AG09319 (cell line): Measurements from ENCODE around the gene CAST.

Experiments used
- DNase-seq: peaks from one replicate; pipeline ENCODE4 v3.0.0-alpha.2; 2010; ENCODE audit warnings: low read depth; ENCODE audit errors: extremely low read depth
- TF ChIP-seq, protein P1 (sequence below): IDR thresholded peaks from 2 replicates; pipeline ENCODE4 v1.5.1; 2011; ENCODE audit warnings: low read depth, mild to moderate bottlenecking, inconsistent platforms, low read length, moderate library complexity

Gene CAST

DNA sequence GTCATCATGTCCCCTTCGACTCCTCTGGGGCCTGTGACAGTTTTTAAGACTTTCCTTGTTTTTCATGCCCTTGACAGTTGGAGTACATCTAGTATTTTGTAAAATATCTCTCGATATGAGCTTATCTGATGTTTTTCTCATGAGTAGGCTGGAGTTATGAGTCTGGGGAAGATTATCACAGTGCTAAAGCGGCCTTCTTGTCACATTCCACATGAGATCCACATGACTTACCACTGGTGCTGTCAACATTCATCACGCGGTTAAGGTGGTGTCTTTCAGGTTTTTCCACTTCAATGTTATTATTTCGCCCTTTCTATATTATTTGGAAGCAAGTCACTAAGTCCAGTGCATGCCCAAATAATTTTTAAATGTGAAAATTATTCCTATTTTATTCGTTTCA lies 17.1 kb upstream of the CAST start:
- TF ChIP-seq, protein P1, sequence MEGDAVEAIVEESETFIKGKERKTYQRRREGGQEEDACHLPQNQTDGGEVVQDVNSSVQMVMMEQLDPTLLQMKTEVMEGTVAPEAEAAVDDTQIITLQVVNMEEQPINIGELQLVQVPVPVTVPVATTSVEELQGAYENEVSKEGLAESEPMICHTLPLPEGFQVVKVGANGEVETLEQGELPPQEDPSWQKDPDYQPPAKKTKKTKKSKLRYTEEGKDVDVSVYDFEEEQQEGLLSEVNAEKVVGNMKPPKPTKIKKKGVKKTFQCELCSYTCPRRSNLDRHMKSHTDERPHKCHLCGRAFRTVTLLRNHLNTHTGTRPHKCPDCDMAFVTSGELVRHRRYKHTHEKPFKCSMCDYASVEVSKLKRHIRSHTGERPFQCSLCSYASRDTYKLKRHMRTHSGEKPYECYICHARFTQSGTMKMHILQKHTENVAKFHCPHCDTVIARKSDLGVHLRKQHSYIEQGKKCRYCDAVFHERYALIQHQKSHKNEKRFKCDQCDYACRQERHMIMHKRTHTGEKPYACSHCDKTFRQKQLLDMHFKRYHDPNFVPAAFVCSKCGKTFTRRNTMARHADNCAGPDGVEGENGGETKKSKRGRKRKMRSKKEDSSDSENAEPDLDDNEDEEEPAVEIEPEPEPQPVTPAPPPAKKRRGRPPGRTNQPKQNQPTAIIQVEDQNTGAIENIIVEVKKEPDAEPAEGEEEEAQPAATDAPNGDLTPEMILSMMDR: no peak
- DNase-seq: no peak

DNA sequence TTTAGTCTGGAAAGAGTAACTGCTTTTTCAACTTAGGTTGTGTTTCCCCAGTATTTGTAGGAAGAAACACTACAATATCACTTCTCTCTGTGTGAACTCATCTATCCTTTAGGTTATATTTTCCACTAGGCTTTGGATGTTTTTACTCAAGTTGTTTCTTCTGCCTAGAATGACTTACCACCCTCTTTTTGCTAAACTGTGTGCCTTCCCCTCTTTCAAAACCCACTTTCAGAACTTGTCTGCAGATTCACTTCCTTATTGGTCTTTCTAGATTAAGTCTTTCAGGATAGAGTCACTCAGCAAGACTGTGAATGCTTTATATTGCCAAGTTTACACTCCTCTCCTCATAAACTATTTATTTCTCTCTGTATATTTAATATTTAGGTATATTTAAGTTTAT lies 14.2 kb upstream of the CAST start:
- TF ChIP-seq, protein P1: no peak
- no peak for DNase-seq

DNA sequence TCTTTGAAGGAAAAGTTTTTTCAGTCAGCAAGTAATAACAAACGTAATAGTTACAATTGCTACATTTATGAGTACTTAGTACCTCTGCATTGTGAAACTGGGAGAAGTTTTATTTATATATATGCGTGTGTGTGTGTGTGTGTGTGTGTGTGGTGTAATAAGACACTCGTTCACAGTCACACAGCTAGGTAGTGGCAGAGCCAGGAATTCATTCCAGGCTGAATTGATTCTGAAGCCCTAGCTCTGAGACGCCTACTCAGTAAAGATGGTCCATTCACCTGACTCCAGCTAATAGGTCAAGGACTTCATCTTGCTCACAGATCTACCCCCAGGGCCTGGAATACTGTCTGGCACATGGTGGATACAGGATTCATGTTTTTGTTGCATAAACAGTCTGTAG lies 13.6 kb upstream of the CAST start:
- TF ChIP-seq, protein P1: no peak
- DNase-seq: no peak

DNA sequence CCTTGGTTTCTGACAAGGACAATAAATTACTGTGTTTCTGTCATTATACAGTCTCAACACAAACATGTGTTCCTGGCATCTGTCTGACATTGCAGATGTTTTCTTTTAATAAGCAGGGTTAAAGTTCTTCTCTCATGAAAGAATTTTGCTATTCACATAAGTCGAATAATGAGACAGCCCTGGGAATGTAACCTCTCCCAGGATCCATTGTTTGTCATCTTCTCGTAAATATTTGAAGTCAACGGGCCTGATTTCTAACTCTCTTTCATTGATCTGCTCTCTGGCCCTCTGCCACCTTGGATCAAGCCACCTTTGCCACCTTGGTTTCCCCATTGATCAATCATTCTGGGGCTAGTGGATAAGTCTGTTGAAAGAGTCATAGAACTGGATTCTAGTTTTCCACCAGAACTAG lies 12.9 kb upstream of the CAST start:
- TF ChIP-seq, protein P1: no peak
- DNase-seq: no peak

DNA sequence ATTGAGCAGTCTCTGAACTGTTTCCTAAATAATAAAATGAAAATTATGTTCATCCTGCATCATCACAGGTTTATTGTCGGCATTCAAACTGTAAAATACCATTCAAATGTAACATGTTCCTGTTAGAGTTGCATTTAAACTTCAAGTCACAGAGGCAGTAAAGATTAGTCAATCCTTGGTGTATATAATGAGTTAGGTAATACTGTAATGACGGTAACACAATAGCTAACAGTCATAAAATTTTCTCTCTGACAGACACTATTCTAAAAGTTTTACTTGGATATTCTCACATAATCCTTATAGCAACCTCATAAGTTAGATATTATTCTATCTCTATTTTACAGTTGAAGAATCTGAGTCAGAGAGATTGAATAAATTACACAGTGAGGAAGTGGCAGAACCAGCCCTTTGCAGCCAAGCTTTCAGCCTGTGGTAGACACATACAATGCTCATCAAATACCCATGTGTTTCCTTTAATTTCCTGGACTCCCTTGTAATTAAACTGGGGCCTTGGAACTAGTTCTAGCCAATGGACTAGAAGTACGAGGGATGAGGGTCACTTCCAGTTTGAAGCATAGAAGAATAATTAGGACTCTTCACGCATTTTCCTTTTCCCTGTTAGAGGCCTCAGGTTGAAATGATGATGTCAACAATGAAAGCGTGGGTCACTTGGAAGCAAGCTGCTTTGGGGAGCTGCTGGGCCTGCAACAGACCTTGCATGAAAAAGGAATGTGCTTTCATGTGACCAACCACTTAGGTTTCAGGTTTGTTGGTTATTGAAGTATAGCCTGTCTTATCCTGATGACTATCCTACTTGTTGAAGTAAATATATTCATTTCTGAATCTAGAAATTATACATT lies 12.3 kb upstream of the CAST start:
- DNase-seq: no peak
- TF ChIP-seq, protein P1: no peak

DNA sequence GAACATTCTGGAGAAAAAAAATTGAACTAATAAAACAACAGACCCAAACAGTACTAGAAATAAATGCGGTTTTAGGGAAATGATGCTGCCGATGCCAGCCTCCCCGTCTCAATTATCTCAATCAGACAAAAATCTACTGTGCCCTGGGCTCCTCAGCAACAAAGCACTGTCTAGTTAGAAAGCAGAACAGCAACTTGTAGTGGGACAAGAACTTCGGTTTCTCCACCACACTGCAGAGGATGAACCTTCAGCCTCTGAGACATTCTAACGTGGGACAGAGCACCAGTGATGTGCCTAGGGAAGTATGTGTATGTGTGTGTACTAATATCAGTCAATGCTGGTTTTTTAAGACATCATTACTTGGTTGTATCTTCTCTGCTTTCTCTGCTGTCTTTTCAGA lies 11.1 kb upstream of the CAST start:
- DNase-seq: no peak
- TF ChIP-seq, protein P1: no peak

DNA sequence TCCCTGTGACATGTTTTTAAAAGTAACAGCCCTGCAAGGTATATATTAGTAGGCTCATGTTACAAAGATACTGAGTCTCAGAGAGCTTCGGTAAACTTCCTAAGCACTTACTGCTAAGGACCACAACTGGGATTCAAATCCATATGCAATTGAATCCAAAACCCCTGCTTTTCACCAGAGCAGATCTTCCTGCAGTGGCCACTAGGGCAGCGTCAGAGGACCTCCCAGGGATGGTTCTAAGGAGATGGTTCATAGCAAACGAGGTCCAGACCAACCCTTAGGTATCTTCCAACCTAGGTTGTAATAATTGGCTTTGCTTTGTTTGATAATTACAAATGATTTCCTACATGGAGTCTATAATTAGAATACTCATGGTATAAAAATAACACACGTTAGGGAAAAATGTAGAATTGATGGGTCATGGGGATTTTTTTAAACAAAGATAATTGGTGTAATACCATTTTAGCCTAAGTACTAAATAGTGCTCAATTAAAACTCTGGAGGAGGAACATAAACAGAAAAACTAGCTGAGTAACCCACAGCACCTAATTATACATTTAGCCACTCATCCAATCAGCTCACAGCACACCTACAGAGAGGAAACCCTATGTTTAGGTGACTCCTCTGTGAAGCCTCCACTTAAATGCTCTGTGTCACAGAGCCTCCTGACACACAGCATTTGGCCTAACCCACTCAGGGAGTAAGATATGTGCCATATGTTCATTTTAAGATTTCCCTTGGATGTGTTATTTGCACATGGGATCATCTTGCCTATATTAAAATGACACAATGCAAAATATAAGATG lies 10.0 kb upstream of the CAST start:
- no peak for DNase-seq
- TF ChIP-seq, protein P1: peak; percentile 15; the same call in 1 of the 2 replicates
